Coronary artery (tissue), 2 donors: ENCODE data around the gene USP5.

ENCODE experiments used
- DNase-seq: peaks from one replicate; pipeline ENCODE4 v3.0.0-alpha.2; 2017; ENCODE audit warnings: low spot score
- H3K27ac ChIP-seq, 2 donors: fragments of 200-600 bp; sonication (generic); one replicate each; pipeline ENCODE4 v1.5.1; 2016 to 2019
- H3K4me3 ChIP-seq: fragments of 200-600 bp; sonication (generic); 2 replicates; pipeline ENCODE4 v1.5.1; 2016; ENCODE audit warnings: mild to moderate bottlenecking, moderate library complexity
- CTCF ChIP-seq: fragments of 200-600 bp; sonication (generic); IDR thresholded peaks from one replicate; pipeline ENCODE4 v1.5.1; 2019; ENCODE audit warnings: antibody characterized with exemption

Gene USP5

GRCh38 chr12:6826734-6827436 is 25.1 kb upstream of the USP5 start:
- peak overlapping the region in 1 of 2 donors; percentile 94 for H3K27ac ChIP-seq
- DNase-seq: no peak

GRCh38 chr12:6827437-6827911 is 24.5 kb upstream of the USP5 start:
- no peak for TF ChIP-seq CTCF
- DNase-seq: peak; percentile 90
- H3K4me3 ChIP-seq: peak overlapping the region; percentile 92
- H3K27ac ChIP-seq: peak overlapping the region in 1 of 2 donors; percentile 94

More at GRCh38 chr12:6826734-6827436, 25.1 kb upstream of the USP5 start:
- TF ChIP-seq CTCF: no peak
- no peak overlapping the region for H3K4me3 ChIP-seq

- no peak for DNase-seq
- Histone ChIP-seq H3K4me3 (peak within 1 kb of the TSS; percentile 92), H3K27ac (peak within 1 kb of the TSS; percentile 85 to 94)
- no peak for TF ChIP-seq CTCF
These were observed 23.8 kb upstream of the USP5 start, which contains the start of gene P3H3 for GRCh38 chr12:6827982-6828780. Gene P3H3, plus strand, starts transcription at chr12:6828407. Its CDS starts 34 bp downstream, at chr12:6828441.

- no peak for TF ChIP-seq CTCF
- DNase-seq: no peak
- peak overlapping the region; percentile 85 to 94 for H3K27ac ChIP-seq
- H3K4me3 ChIP-seq: peak overlapping the region; percentile 92
These were observed 23.0 kb upstream of the USP5 start for GRCh38 chr12:6828781-6829535.

- TF ChIP-seq CTCF: no peak
- peak overlapping the region; percentile 85 to 94 for H3K27ac ChIP-seq
- no peak for DNase-seq
- peak overlapping the region; percentile 92 for H3K4me3 ChIP-seq
These were observed 22.3 kb upstream of the USP5 start for GRCh38 chr12:6829536-6830220.

GRCh38 chr12:6830286-6830890 is 21.6 kb upstream of the USP5 start:
- Histone ChIP-seq H3K4me3 (no peak overlapping the region), H3K27ac (peak overlapping the region; percentile 85 to 94)
- no peak for DNase-seq
- no peak for TF ChIP-seq CTCF
